ENCODE measurements around the gene KASH5. TPM values are rescaled to one million over a fixed set of nuclear protein-coding genes. Genes with fewer than 3 reads are reported as not detected.
A peak's percentile ranks its signal among the peaks of the same experiment; 100 is the strongest.

KASH5 gene
- total and polyA plus RNA-seq, 2 of the 4 experiments (the other 2 are of a cell fraction), result not detected

- DNase-seq, result peak; percentile 60
- Histone ChIP-seq H2BK15ac (ENCODE audit: low read depth, low read length) (no peak overlapping the region), H2AK5ac (ENCODE audit: low read depth, low read length) (no peak overlapping the region; the same call in 1 of the 2 replicates), H3K27me3 (ENCODE audit: control insufficient read depth, insufficient read depth, low read length) (peaks cover 46% of the 10 kb centered on the region), H4K8ac (ENCODE audit: low read depth in 2 of 2, low read length in 2 of 2) (no peak overlapping the region), H3K56ac (ENCODE audit: extremely low read depth, insufficient read depth, low read length) (no peak overlapping the region), H3K9ac (ENCODE audit: low read depth, low read length) (no peak overlapping the region), H2AK9ac (replicated peaks; ENCODE audit: low read depth, low read length, poor library complexity) (peak overlapping the region; percentile 37), H2BK120ac (ENCODE audit: low read depth, low read length) (no peak overlapping the region), H3K27ac (ENCODE audit: insufficient read depth, low read length) (no peak overlapping the region), H3K4me3 (ENCODE audit: insufficient read depth, low read depth, low read length) (no peak overlapping the region), H3K36me3 (ENCODE audit: control insufficient read depth, insufficient read depth, low read length) (no peaks in the 10 kb centered on the region), H4K5ac (ENCODE audit: low read depth, low read length) (no peak overlapping the region), H3K4ac (ENCODE audit: low read depth, low read length) (no peak overlapping the region), H3K18ac (ENCODE audit: low read depth, low read length) (no peak overlapping the region), H3K4me2 (ENCODE audit: low read depth, low read length) (no peak overlapping the region), H3K9me1 (ENCODE audit: insufficient read depth, low read length) (no peaks in the 10 kb centered on the region), H3K4me1 (ENCODE audit: control insufficient read depth, insufficient read depth, low read length) (no peaks in the 10 kb centered on the region), H3K9me3 (ENCODE audit: control insufficient read depth, insufficient read depth, low read length) (no peaks in the 10 kb centered on the region), H3K14ac (replicated peaks; ENCODE audit: low read depth, low read length) (no peak overlapping the region), H3K23ac (ENCODE audit: low read depth, low read length) (no peak overlapping the region), H4K20me1 (ENCODE audit: insufficient read depth, low read length) (no peaks in the 10 kb centered on the region), H3K79me1 (ENCODE audit: low read depth in 1 of 2, low read length in 2 of 2) (no peaks in the 10 kb centered on the region), H4K91ac (ENCODE audit: insufficient read depth, low read depth, low read length) (no peak overlapping the region), H2BK5ac (ENCODE audit: low read depth, low read length, poor library complexity, severe bottlenecking) (no peak overlapping the region), H2BK20ac (ENCODE audit: low read depth, low read length) (no peak overlapping the region), H2AFZ (replicated peaks; ENCODE audit: low read length, poor library complexity) (peak overlapping the region; percentile 76)
- CTCF ChIA-PET, result interaction anchor here (0.6 to 1.4 kb wide), 6 partner anchors 17 to 180 kb away, joined by 3 to 5 read pairs (median 4); no protein-coding TSS in a partner anchor
- POLR2A ChIA-PET (ENCODE audit: unreplicated experiment), result no interaction called here
- intact Hi-C loops (cut with micrococcal nuclease) (loop anchor here (1.0 kb wide), 1 partner anchor 52 kb away; no protein-coding TSS in a partner anchor), dilution Hi-C loops (cut with HindIII; ENCODE audit: low sequenced_read_pairs, unreplicated experiment) (no loop called here), in situ Hi-C loops (cut with MboI; ENCODE audit: low sequenced_read_pairs) (loop anchor here (10.0 kb wide), 1 partner anchor 53 kb away; the partner anchor contains the start of gene SLC17A7)
- peak; percentile 97 for ATAC-seq (ENCODE audit: low read depth)
- TF ChIP-seq CHD1 (IDR thresholded peaks at IDR 0.05; ENCODE audit: low read depth, low read length), result no peak
- no peak for TF ChIP-seq MAFK (IDR thresholded peaks at IDR 0.05; ENCODE audit: low read depth, low read length)
- no peak for TF ChIP-seq BHLHE40 (IDR thresholded peaks at IDR 0.05; ENCODE audit: low read depth, low read length)
- peak; percentile 87 for TF ChIP-seq CTCF (conservative IDR thresholded peaks at IDR 0.05; ENCODE audit: low read depth, low read length)
- TF ChIP-seq SMC3 (IDR thresholded peaks at IDR 0.05; ENCODE audit: low read depth, low read length), result peak; percentile 77
- peak; percentile 92 for TF ChIP-seq RAD21 (IDR thresholded peaks at IDR 0.05; ENCODE audit: low read length)
- BruUV-seq (replicated peaks), result no TSS peak
- 45% methylated on average over 4 of the region's 14 CpGs; no CpG with 5 or more reads in 1 of the 2 experiments for WGBS, 2 experiments (ENCODE audit: extremely low coverage in 2 of 2, insufficient read length in 1 of 2)
These were observed 3.7 kb downstream of the KASH5 start for GRCh38 chr19:49391581-49392399.

All from IMR-90 (cell line).